Stimulated activated naive CD8-positive, alpha-beta T cell treated with anti-CD3 and anti-CD28 coated beads, Interleukin-15, Interleukin-2, amounts not matched to agents 100 ng/mL and 50 ng/mL, for 24 hours (primary cell): ENCODE data around the gene TRAPPC12.

Experiments used
- H3K27ac Mint-ChIP-seq: one replicate; pipeline ENCODE4 v1.8.0; 2021; ENCODE audit warnings: mild to moderate bottlenecking, mixed read lengths
- H3K27me3 Mint-ChIP-seq: one replicate; pipeline ENCODE4 v1.8.0; 2021; ENCODE audit warnings: mixed read lengths
- H3K36me3 Mint-ChIP-seq: one replicate; pipeline ENCODE4 v1.8.0; 2021; ENCODE audit warnings: low read depth, mixed read lengths
- H3K4me1 Mint-ChIP-seq: one replicate; pipeline ENCODE4 v1.8.0; 2021; ENCODE audit warnings: low read depth, mixed read lengths
- H3K4me3 Mint-ChIP-seq: one replicate; pipeline ENCODE4 v1.8.0; 2021; ENCODE audit warnings: mild to moderate bottlenecking, mixed read lengths
- H3K9me3 Mint-ChIP-seq: one replicate; pipeline ENCODE4 v1.8.0; 2021; ENCODE audit warnings: mixed read lengths

TRAPPC12 gene

GRCh38 chr2:3409627-3410170 is 30.2 kb downstream of the TRAPPC12 start:
- peaks cover 39% of the 10 kb centered on the region for H3K36me3 Mint-ChIP-seq
- no peaks in the 10 kb centered on the region for H3K27me3 Mint-ChIP-seq
- H3K9me3 Mint-ChIP-seq, result no peaks in the 10 kb centered on the region
- H3K4me3 Mint-ChIP-seq, result no peak overlapping the region
- H3K27ac Mint-ChIP-seq, result peak overlapping the region; percentile 65
- H3K4me1 Mint-ChIP-seq, result peaks cover 5% of the 10 kb centered on the region

GRCh38 chr2:3411103-3411502 is 31.6 kb downstream of the TRAPPC12 start:
- no peak overlapping the region for H3K27ac Mint-ChIP-seq
- peaks cover 5% of the 10 kb centered on the region for H3K4me1 Mint-ChIP-seq
- no peaks in the 10 kb centered on the region for H3K27me3 Mint-ChIP-seq
- no peak overlapping the region for H3K4me3 Mint-ChIP-seq
- peaks cover 44% of the 10 kb centered on the region for H3K36me3 Mint-ChIP-seq
- no peaks in the 10 kb centered on the region for H3K9me3 Mint-ChIP-seq

- no peaks in the 10 kb centered on the region for H3K9me3 Mint-ChIP-seq
- H3K36me3 Mint-ChIP-seq, result peaks cover 44% of the 10 kb centered on the region
- H3K27ac Mint-ChIP-seq, result no peak overlapping the region
- H3K4me3 Mint-ChIP-seq, result no peak overlapping the region
- peaks cover 5% of the 10 kb centered on the region for H3K4me1 Mint-ChIP-seq
- H3K27me3 Mint-ChIP-seq, result no peaks in the 10 kb centered on the region
Measured at GRCh38 chr2:3413697-3414096, 34.2 kb downstream of the TRAPPC12 start.

GRCh38 chr2:3414133-3414860 is 34.8 kb downstream of the TRAPPC12 start:
- peaks cover 45% of the 10 kb centered on the region for H3K36me3 Mint-ChIP-seq
- no peak overlapping the region for H3K27ac Mint-ChIP-seq
- no peaks in the 10 kb centered on the region for H3K27me3 Mint-ChIP-seq
- no peak overlapping the region for H3K4me3 Mint-ChIP-seq
- H3K4me1 Mint-ChIP-seq, result peaks cover 5% of the 10 kb centered on the region
- H3K9me3 Mint-ChIP-seq, result no peaks in the 10 kb centered on the region

GRCh38 chr2:3418766-3419404 is 39.4 kb downstream of the TRAPPC12 start:
- no peak overlapping the region for H3K4me3 Mint-ChIP-seq
- peaks cover 3% of the 10 kb centered on the region for H3K4me1 Mint-ChIP-seq
- H3K27me3 Mint-ChIP-seq, result no peaks in the 10 kb centered on the region
- H3K27ac Mint-ChIP-seq, result no peak overlapping the region
- H3K36me3 Mint-ChIP-seq, result peaks cover 34% of the 10 kb centered on the region
- no peaks in the 10 kb centered on the region for H3K9me3 Mint-ChIP-seq

- no peaks in the 10 kb centered on the region for H3K9me3 Mint-ChIP-seq
- no peak overlapping the region for H3K27ac Mint-ChIP-seq
- H3K4me1 Mint-ChIP-seq, result peaks cover 5% of the 10 kb centered on the region
- peaks cover 39% of the 10 kb centered on the region for H3K36me3 Mint-ChIP-seq
- no peak overlapping the region for H3K4me3 Mint-ChIP-seq
- no peaks in the 10 kb centered on the region for H3K27me3 Mint-ChIP-seq
Measured at GRCh38 chr2:3420076-3420768, 40.7 kb downstream of the TRAPPC12 start.

- Mint-ChIP-seq H3K4me1 (peaks cover 5% of the 10 kb centered on the region), H3K4me3 (no peak overlapping the region), H3K9me3 (no peaks in the 10 kb centered on the region), H3K27ac (no peak overlapping the region), H3K27me3 (no peaks in the 10 kb centered on the region), H3K36me3 (peaks cover 41% of the 10 kb centered on the region)
Measured at GRCh38 chr2:3420769-3421397, 41.4 kb downstream of the TRAPPC12 start.

GRCh38 chr2:3421580-3421979 is 42.1 kb downstream of the TRAPPC12 start:
- no peak overlapping the region for H3K4me3 Mint-ChIP-seq
- H3K27me3 Mint-ChIP-seq, result no peaks in the 10 kb centered on the region
- peaks cover 42% of the 10 kb centered on the region for H3K36me3 Mint-ChIP-seq
- no peaks in the 10 kb centered on the region for H3K9me3 Mint-ChIP-seq
- H3K27ac Mint-ChIP-seq, result no peak overlapping the region
- peaks cover 5% of the 10 kb centered on the region for H3K4me1 Mint-ChIP-seq

GRCh38 chr2:3422161-3422779 is 42.8 kb downstream of the TRAPPC12 start:
- Mint-ChIP-seq H3K27me3 (no peaks in the 10 kb centered on the region), H3K9me3 (no peaks in the 10 kb centered on the region), H3K36me3 (peaks cover 42% of the 10 kb centered on the region), H3K27ac (no peak overlapping the region), H3K4me1 (peaks cover 6% of the 10 kb centered on the region), H3K4me3 (no peak overlapping the region)

- peaks cover 47% of the 10 kb centered on the region for H3K36me3 Mint-ChIP-seq
- peaks cover 15% of the 10 kb centered on the region for H3K4me1 Mint-ChIP-seq
- no peaks in the 10 kb centered on the region for H3K9me3 Mint-ChIP-seq
- no peaks in the 10 kb centered on the region for H3K27me3 Mint-ChIP-seq
- no peak overlapping the region for H3K4me3 Mint-ChIP-seq
- H3K27ac Mint-ChIP-seq, result no peak overlapping the region
Measured at GRCh38 chr2:3423492-3424170, 44.1 kb downstream of the TRAPPC12 start.

GRCh38 chr2:3424171-3424795 is 44.8 kb downstream of the TRAPPC12 start:
- no peak overlapping the region for H3K4me3 Mint-ChIP-seq
- H3K9me3 Mint-ChIP-seq, result no peaks in the 10 kb centered on the region
- peaks cover 49% of the 10 kb centered on the region for H3K36me3 Mint-ChIP-seq
- H3K4me1 Mint-ChIP-seq, result peaks cover 19% of the 10 kb centered on the region
- H3K27ac Mint-ChIP-seq, result no peak overlapping the region
- no peaks in the 10 kb centered on the region for H3K27me3 Mint-ChIP-seq

GRCh38 chr2:3426615-3427014 is 47.1 kb downstream of the TRAPPC12 start:
- Mint-ChIP-seq H3K9me3 (no peaks in the 10 kb centered on the region), H3K4me1 (peaks cover 19% of the 10 kb centered on the region), H3K36me3 (peaks cover 61% of the 10 kb centered on the region), H3K27me3 (no peaks in the 10 kb centered on the region), H3K27ac (no peak overlapping the region), H3K4me3 (no peak overlapping the region)

- no peaks in the 10 kb centered on the region for H3K27me3 Mint-ChIP-seq
- no peaks in the 10 kb centered on the region for H3K9me3 Mint-ChIP-seq
- H3K36me3 Mint-ChIP-seq, result peaks cover 68% of the 10 kb centered on the region
- H3K4me1 Mint-ChIP-seq, result peaks cover 19% of the 10 kb centered on the region
- no peak overlapping the region for H3K4me3 Mint-ChIP-seq
- H3K27ac Mint-ChIP-seq, result peak overlapping the region; percentile 52
Measured at GRCh38 chr2:3427272-3427671, 47.8 kb downstream of the TRAPPC12 start.

- Mint-ChIP-seq H3K36me3 (peaks cover 68% of the 10 kb centered on the region), H3K27ac (peak overlapping the region; percentile 57), H3K4me3 (no peak overlapping the region), H3K9me3 (no peaks in the 10 kb centered on the region), H3K4me1 (peaks cover 19% of the 10 kb centered on the region), H3K27me3 (no peaks in the 10 kb centered on the region)
Measured at GRCh38 chr2:3428577-3428976, 49.1 kb downstream of the TRAPPC12 start.
